ENCODE data around the gene PRM1. TPM values are rescaled to one million over a fixed set of nuclear protein-coding genes. Genes with fewer than 3 reads are reported as not detected.

PRM1 gene
- total RNA-seq, 1 experiment from 2014 or later, result not detected

- Histone ChIP-seq H2AFZ (ENCODE audit: low read length) (no peak overlapping the region), H3K4me3 (ENCODE audit: low read length) (peak overlapping the region; percentile 77; the same call in 1 of the 2 replicates), H3K9me2 (replicated peaks; ENCODE audit: insufficient read depth, low read length) (no peaks in the 10 kb centered on the region), H4K20me1 (ENCODE audit: insufficient read depth, low read depth, low read length) (peaks cover 8% of the 10 kb centered on the region; the same call in 1 of the 2 replicates), H3K9ac (ENCODE audit: low read length) (peak overlapping the region; percentile 84), H3K27me3 (ENCODE audit: low read length) (no peaks in the 10 kb centered on the region), H3K27ac (ENCODE audit: low read length) (no peak overlapping the region), H3K79me2 (ENCODE audit: low read length) (no peaks in the 10 kb centered on the region), H3K9me3 (ENCODE audit: low read length) (no peaks in the 10 kb centered on the region), H3K4me2 (ENCODE audit: low read depth, low read length, poor library complexity, severe bottlenecking) (peak overlapping the region; percentile 79), H3K4me1 (ENCODE audit: low read length) (peaks cover 52% of the 10 kb centered on the region), H3K36me3 (ENCODE audit: insufficient read depth, low read length) (no peaks in the 10 kb centered on the region)
- peak; percentile 83 for DNase-seq
Measured at GRCh38 chr16:11257131-11257938, 23.8 kb downstream of the PRM1 start.

- peak overlapping the region; percentile 77 for H3K4me3 ChIP-seq (ENCODE audit: low read length)
- peak overlapping the region; percentile 79 for H3K4me2 ChIP-seq (ENCODE audit: low read depth, low read length, poor library complexity, severe bottlenecking)
- H3K79me2 ChIP-seq (ENCODE audit: low read length), result no peaks in the 10 kb centered on the region
- H2AFZ ChIP-seq (ENCODE audit: low read length), result no peak overlapping the region
- H3K4me1 ChIP-seq (ENCODE audit: low read length), result peaks cover 57% of the 10 kb centered on the region
- H3K9me2 ChIP-seq (replicated peaks; ENCODE audit: insufficient read depth, low read length), result no peaks in the 10 kb centered on the region
- no peaks in the 10 kb centered on the region for H3K36me3 ChIP-seq (ENCODE audit: insufficient read depth, low read length)
- no peaks in the 10 kb centered on the region for H3K27me3 ChIP-seq (ENCODE audit: low read length)
- H3K9ac ChIP-seq (ENCODE audit: low read length), result peak overlapping the region; percentile 84
- DNase-seq, result no peak
- H4K20me1 ChIP-seq (ENCODE audit: insufficient read depth, low read depth, low read length), result peaks cover 8% of the 10 kb centered on the region; the same call in 1 of the 2 replicates
- no peak overlapping the region for H3K27ac ChIP-seq (ENCODE audit: low read length)
- H3K9me3 ChIP-seq (ENCODE audit: low read length), result no peaks in the 10 kb centered on the region
Measured at GRCh38 chr16:11256661-11257130, 24.4 kb downstream of the PRM1 start.

GRCh38 chr16:11255737-11256660 lies 25.1 kb downstream of the PRM1 start, which contains the start of gene SOCS1:
Gene SOCS1, minus strand, starts transcription at chr16:11256204. Its CDS starts 726 bp downstream, at chr16:11255478.
- Histone ChIP-seq H2AFZ (ENCODE audit: low read length) (peak within 1 kb of the TSS; percentile 88), H3K79me2 (ENCODE audit: low read length) (no peaks in the 10 kb centered on the region)

GRCh38 chr16:11254913-11255736 lies 26.0 kb downstream of the PRM1 start:
- Histone ChIP-seq H3K4me1 (ENCODE audit: low read length) (peaks cover 61% of the 10 kb centered on the region), H3K4me3 (ENCODE audit: low read length) (peak overlapping the region; percentile 77), H2AFZ (ENCODE audit: low read length) (peak overlapping the region; percentile 88), H4K20me1 (ENCODE audit: insufficient read depth, low read depth, low read length) (peaks cover 8% of the 10 kb centered on the region; the same call in 1 of the 2 replicates), H3K9ac (ENCODE audit: low read length) (peak overlapping the region; percentile 84), H3K4me2 (ENCODE audit: low read depth, low read length, poor library complexity, severe bottlenecking) (peak overlapping the region; percentile 79), H3K9me2 (replicated peaks; ENCODE audit: insufficient read depth, low read length) (no peaks in the 10 kb centered on the region), H3K9me3 (ENCODE audit: low read length) (no peaks in the 10 kb centered on the region), H3K36me3 (ENCODE audit: insufficient read depth, low read length) (no peaks in the 10 kb centered on the region), H3K27me3 (ENCODE audit: low read length) (no peaks in the 10 kb centered on the region), H3K79me2 (ENCODE audit: low read length) (no peaks in the 10 kb centered on the region), H3K27ac (ENCODE audit: low read length) (peak overlapping the region; percentile 67; the same call in 1 of the 2 replicates)
- peak; percentile 84 for DNase-seq

More at GRCh38 chr16:11255737-11256660, 25.1 kb downstream of the PRM1 start, which contains the start of gene SOCS1:
- peak within 1 kb of the TSS; percentile 67; the same call in 1 of the 2 replicates for H3K27ac ChIP-seq (ENCODE audit: low read length)
- H3K9me2 ChIP-seq (replicated peaks; ENCODE audit: insufficient read depth, low read length), result no peaks in the 10 kb centered on the region
- H3K27me3 ChIP-seq (ENCODE audit: low read length), result no peaks in the 10 kb centered on the region
- peaks cover 8% of the 10 kb centered on the region; the same call in 1 of the 2 replicates for H4K20me1 ChIP-seq (ENCODE audit: insufficient read depth, low read depth, low read length)
- peaks cover 57% of the 10 kb centered on the region for H3K4me1 ChIP-seq (ENCODE audit: low read length)
- H3K9me3 ChIP-seq (ENCODE audit: low read length), result no peaks in the 10 kb centered on the region
- peak within 1 kb of the TSS; percentile 84 for H3K9ac ChIP-seq (ENCODE audit: low read length)
- H3K4me3 ChIP-seq (ENCODE audit: low read length), result peak within 1 kb of the TSS; percentile 77
- H3K4me2 ChIP-seq (ENCODE audit: low read depth, low read length, poor library complexity, severe bottlenecking), result peak within 1 kb of the TSS; percentile 79
- no peaks in the 10 kb centered on the region for H3K36me3 ChIP-seq (ENCODE audit: insufficient read depth, low read length)
- DNase-seq, result peak; percentile 94

- peaks cover 64% of the 10 kb centered on the region for H3K4me1 ChIP-seq (ENCODE audit: low read length)
Measured at GRCh38 chr16:11253995-11254912, 26.9 kb downstream of the PRM1 start.

GRCh38 chr16:11253009-11253994 lies 27.8 kb downstream of the PRM1 start:
- no peaks in the 10 kb centered on the region for H3K36me3 ChIP-seq (ENCODE audit: insufficient read depth, low read length)
- no peaks in the 10 kb centered on the region for H3K79me2 ChIP-seq (ENCODE audit: low read length)
- peak overlapping the region; percentile 79 for H3K4me2 ChIP-seq (ENCODE audit: low read depth, low read length, poor library complexity, severe bottlenecking)
- peak; percentile 54 for DNase-seq
- H3K4me1 ChIP-seq (ENCODE audit: low read length), result peaks cover 67% of the 10 kb centered on the region
- H3K4me3 ChIP-seq (ENCODE audit: low read length), result no peak overlapping the region; the same call in 1 of the 2 replicates
- no peaks in the 10 kb centered on the region for H3K9me3 ChIP-seq (ENCODE audit: low read length)
- H4K20me1 ChIP-seq (ENCODE audit: insufficient read depth, low read depth, low read length), result peaks cover 8% of the 10 kb centered on the region; the same call in 1 of the 2 replicates
- no peak overlapping the region for H3K27ac ChIP-seq (ENCODE audit: low read length)
- H3K9me2 ChIP-seq (replicated peaks; ENCODE audit: insufficient read depth, low read length), result no peaks in the 10 kb centered on the region
- H2AFZ ChIP-seq (ENCODE audit: low read length), result no peak overlapping the region
- H3K9ac ChIP-seq (ENCODE audit: low read length), result peak overlapping the region; percentile 20; the same call in 1 of the 2 replicates
- H3K27me3 ChIP-seq (ENCODE audit: low read length), result no peaks in the 10 kb centered on the region

More at GRCh38 chr16:11253995-11254912, 26.9 kb downstream of the PRM1 start:
- Histone ChIP-seq H3K9ac (ENCODE audit: low read length) (peak overlapping the region; percentile 84), H3K27ac (ENCODE audit: low read length) (peak overlapping the region; percentile 67), H3K9me3 (ENCODE audit: low read length) (no peaks in the 10 kb centered on the region), H3K36me3 (ENCODE audit: insufficient read depth, low read length) (no peaks in the 10 kb centered on the region), H4K20me1 (ENCODE audit: insufficient read depth, low read depth, low read length) (peaks cover 8% of the 10 kb centered on the region; the same call in 1 of the 2 replicates), H3K4me2 (ENCODE audit: low read depth, low read length, poor library complexity, severe bottlenecking) (peak overlapping the region; percentile 79), H3K4me3 (ENCODE audit: low read length) (peak overlapping the region; percentile 77), H3K79me2 (ENCODE audit: low read length) (no peaks in the 10 kb centered on the region), H3K27me3 (ENCODE audit: low read length) (no peaks in the 10 kb centered on the region), H2AFZ (ENCODE audit: low read length) (peak overlapping the region; percentile 88), H3K9me2 (replicated peaks; ENCODE audit: insufficient read depth, low read length) (no peaks in the 10 kb centered on the region)
- peak; percentile 83 for DNase-seq
